Mesenchymal stem cell (in vitro differentiated cells and primary cell): ENCODE data around the gene NLGN1.

ENCODE experiments used
- DNase-seq: peaks from one replicate; pipeline ENCODE4 v3.0.0-alpha.2; 2013
- H2AFZ ChIP-seq: one replicate; pipeline ENCODE4 v1.6.1; 2013; ENCODE audit warnings: low read depth, mild to moderate bottlenecking, control low read depth, inconsistent platforms, low read length, moderate library complexity
- H2AK5ac ChIP-seq: 2 replicates; pipeline ENCODE4 v1.6.1; 2013; ENCODE audit warnings: low read length, moderate library complexity, mild to moderate bottlenecking, inconsistent platforms; ENCODE audit not compliant: severe bottlenecking
- H2BK120ac ChIP-seq: one replicate; pipeline ENCODE4 v1.6.1; 2013; ENCODE audit warnings: low read depth, mild to moderate bottlenecking, inconsistent platforms, low read length, moderate library complexity
- H2BK12ac ChIP-seq, 2 experiments: one replicate each; pipeline ENCODE4 v1.6.1; 2013; ENCODE audit warnings: inconsistent platforms in 2 of 2, low read length in 2 of 2, mild to moderate bottlenecking in 2 of 2, moderate library complexity in 2 of 2, control low read depth in 1 of 2
- H2BK15ac ChIP-seq: one replicate; pipeline ENCODE4 v1.6.1; 2013; ENCODE audit warnings: mild to moderate bottlenecking, low read depth, inconsistent platforms; ENCODE audit not compliant: poor library complexity, severe bottlenecking
- H2BK5ac ChIP-seq: 2 replicates; pipeline ENCODE4 v1.6.1; 2013; ENCODE audit warnings: low read depth, mild to moderate bottlenecking, low read length, control low read depth, inconsistent platforms; ENCODE audit not compliant: poor library complexity, severe bottlenecking
- H3K14ac ChIP-seq, 2 experiments: one replicate each; pipeline ENCODE4 v1.6.1; 2013; ENCODE audit warnings: inconsistent platforms in 2 of 2, low read length in 2 of 2, control low read depth in 1 of 2, mild to moderate bottlenecking in 1 of 2, moderate library complexity in 1 of 2
- H3K18ac ChIP-seq, 2 experiments: one replicate each; pipeline ENCODE4 v1.6.1; 2013; ENCODE audit warnings: inconsistent platforms in 2 of 2, low read length in 2 of 2, control low read depth in 1 of 2, low read depth in 1 of 2, mild to moderate bottlenecking in 1 of 2
- H3K23ac ChIP-seq, 2 experiments: one replicate each; pipeline ENCODE4 v1.6.1; 2013; ENCODE audit warnings: inconsistent platforms in 2 of 2, low read length in 2 of 2, mild to moderate bottlenecking in 2 of 2, moderate library complexity in 2 of 2, control low read depth in 1 of 2
- H3K27ac ChIP-seq: 2 replicates; pipeline ENCODE4 v1.5.1; 2013; ENCODE audit warnings: mild to moderate bottlenecking, moderate library complexity, low read length, control low read depth, inconsistent platforms; ENCODE audit not compliant: poor library complexity, severe bottlenecking
- H3K27me3 ChIP-seq, 2 experiments: 2 replicates each; pipeline versions ENCODE4 v1.6.1 to v1.7.0; 2013; ENCODE audit warnings: low read length in 2 of 2, mild to moderate bottlenecking in 2 of 2, moderate library complexity in 2 of 2, control low read depth in 1 of 2, inconsistent platforms in 1 of 2; ENCODE audit not compliant: control insufficient read depth in 1 of 2, insufficient read depth in 1 of 2
- H3K36me3 ChIP-seq, 2 experiments: 2 replicates each; pipeline versions ENCODE4 v1.6.1 to v1.7.0; 2013; ENCODE audit warnings: low read length in 2 of 2, control low read depth in 1 of 2, inconsistent platforms in 1 of 2, low read depth in 1 of 2, mild to moderate bottlenecking in 1 of 2; ENCODE audit not compliant: insufficient read depth in 2 of 2, control insufficient read depth in 1 of 2
- H3K4ac ChIP-seq, 2 experiments: one replicate each; pipeline ENCODE4 v1.6.1; 2013; ENCODE audit warnings: inconsistent platforms in 2 of 2, low read length in 2 of 2, mild to moderate bottlenecking in 2 of 2, moderate library complexity in 2 of 2, control low read depth in 1 of 2, low read depth in 1 of 2
- H3K4me1 ChIP-seq: 2 replicates; pipeline ENCODE4 v1.6.1; 2013; ENCODE audit warnings: low read depth, low read length, control low read depth; ENCODE audit not compliant: control insufficient read depth, insufficient read depth
- H3K4me2 ChIP-seq: 2 replicates; pipeline ENCODE4 v1.6.1; 2013; ENCODE audit warnings: low read length, mild to moderate bottlenecking, inconsistent platforms; ENCODE audit not compliant: poor library complexity, severe bottlenecking
- H3K4me3 ChIP-seq, 2 experiments: 2 replicates each; pipeline versions ENCODE4 v1.5.1 to v1.7.0; 2013; ENCODE audit warnings: low read length in 2 of 2, mild to moderate bottlenecking in 2 of 2, control low read depth in 1 of 2, low read depth in 1 of 2; ENCODE audit not compliant: insufficient read depth in 1 of 2
- H3K79me1 ChIP-seq: replicated peaks from 2 replicates; pipeline ENCODE4 v1.6.1; 2013; ENCODE audit warnings: mild to moderate bottlenecking, control low read depth, low read length, inconsistent platforms; ENCODE audit not compliant: poor library complexity, severe bottlenecking
- H3K9ac ChIP-seq: 2 replicates; pipeline ENCODE4 v1.7.0; 2013; ENCODE audit warnings: mild to moderate bottlenecking, low read length, moderate library complexity
- H3K9me3 ChIP-seq: 2 replicates; pipeline ENCODE4 v1.7.0; 2013; ENCODE audit warnings: mild to moderate bottlenecking, low read length; ENCODE audit not compliant: control insufficient read depth
- H4K8ac ChIP-seq: one replicate; pipeline ENCODE4 v1.6.1; 2013; ENCODE audit warnings: inconsistent platforms, mild to moderate bottlenecking, low read length, moderate library complexity
- H4K91ac ChIP-seq: one replicate; pipeline ENCODE4 v1.6.1; 2013; ENCODE audit warnings: mild to moderate bottlenecking, low read length, inconsistent platforms
- WGBS: methylation state at CpG from one replicate; pipeline ENCODE4 v1.1.7; 2013; ENCODE audit warnings: mixed read lengths; 5-methylcytosine and 5-hydroxymethylcytosine counted together

The NLGN1 gene

DNA sequence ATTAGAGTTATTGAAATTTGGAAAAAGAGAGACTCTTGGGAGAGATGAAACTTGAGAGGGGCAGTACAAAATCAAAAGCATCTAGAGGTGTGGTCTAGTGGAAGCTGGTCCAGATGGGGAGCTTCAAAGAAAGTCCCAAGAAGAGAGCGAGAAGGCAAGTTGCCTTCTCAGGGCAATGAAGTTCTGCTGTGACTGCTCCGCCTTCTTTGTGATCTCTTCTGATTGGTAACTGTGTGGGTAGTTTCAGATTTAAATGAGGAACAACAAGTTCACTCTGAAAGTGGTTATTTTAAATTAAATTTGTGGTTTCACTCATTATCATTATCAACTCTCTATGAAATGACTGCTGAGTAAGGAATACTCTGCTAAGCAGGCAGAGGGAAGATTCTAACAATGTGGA is 233.3 kb downstream of the NLGN1 start:
- H2BK5ac ChIP-seq: no peak overlapping the region
- no peak overlapping the region for H3K4me2 ChIP-seq
- H3K23ac ChIP-seq: no peak overlapping the region
- DNase-seq: no peak
- H3K4me3 ChIP-seq: no peak overlapping the region
- no peak overlapping the region for H3K27ac ChIP-seq
- no peak overlapping the region for H2BK15ac ChIP-seq
- no peak overlapping the region for H3K14ac ChIP-seq
- H3K18ac ChIP-seq: no peak overlapping the region
- no peak overlapping the region for H3K4ac ChIP-seq
- H3K27me3 ChIP-seq: no peaks in the 10 kb centered on the region
- no peaks in the 10 kb centered on the region for H3K36me3 ChIP-seq
- no peaks in the 10 kb centered on the region for H3K4me1 ChIP-seq
- H4K91ac ChIP-seq: no peak overlapping the region
- H2AFZ ChIP-seq: no peak overlapping the region
- no peak overlapping the region for H4K8ac ChIP-seq
- 94% methylated on average over 1 of the region's 2 CpGs for WGBS
- no peaks in the 10 kb centered on the region for H3K79me1 ChIP-seq
- H3K9me3 ChIP-seq: no peaks in the 10 kb centered on the region
- no peak overlapping the region for H2BK12ac ChIP-seq
- H3K9ac ChIP-seq: no peak overlapping the region
- H2AK5ac ChIP-seq: no peak overlapping the region
- H2BK120ac ChIP-seq: no peak overlapping the region

DNA sequence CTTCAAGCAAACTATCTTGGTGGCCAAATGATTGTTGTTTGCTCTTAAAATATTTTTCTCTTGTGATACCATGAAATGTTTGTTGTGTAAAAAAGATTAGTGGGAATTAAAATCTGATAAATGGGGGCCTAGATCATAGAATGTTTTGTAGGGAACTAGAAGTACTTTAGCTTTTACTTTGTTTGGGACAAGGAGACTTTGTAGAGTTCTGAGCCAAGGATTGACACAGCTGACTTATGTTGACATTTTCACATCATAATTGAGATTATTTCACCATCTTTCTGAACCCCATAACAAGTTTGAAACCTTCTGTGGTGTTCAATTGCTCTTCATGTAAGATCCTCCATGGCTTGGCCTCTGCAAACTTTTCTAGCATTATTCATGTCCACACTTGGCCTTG is 235.4 kb downstream of the NLGN1 start:
- H3K18ac ChIP-seq: no peak overlapping the region
- no peak overlapping the region for H3K4me3 ChIP-seq
- no peak overlapping the region for H2BK120ac ChIP-seq
- no peaks in the 10 kb centered on the region for H3K36me3 ChIP-seq
- H2BK5ac ChIP-seq: no peak overlapping the region
- H3K14ac ChIP-seq: no peak overlapping the region
- no peak for DNase-seq
- H3K4me2 ChIP-seq: no peak overlapping the region
- no peaks in the 10 kb centered on the region for H3K27me3 ChIP-seq
- no peak overlapping the region for H3K9ac ChIP-seq
- H4K8ac ChIP-seq: no peak overlapping the region
- H3K23ac ChIP-seq: no peak overlapping the region
- no peaks in the 10 kb centered on the region for H3K4me1 ChIP-seq
- no peak overlapping the region for H2BK15ac ChIP-seq
- no peak overlapping the region for H3K27ac ChIP-seq
- H4K91ac ChIP-seq: no peak overlapping the region
- H2AFZ ChIP-seq: no peak overlapping the region
- no peak overlapping the region for H3K4ac ChIP-seq
- no peak overlapping the region for H2AK5ac ChIP-seq
- no peaks in the 10 kb centered on the region for H3K79me1 ChIP-seq
- no peak overlapping the region for H2BK12ac ChIP-seq
- H3K9me3 ChIP-seq: no peaks in the 10 kb centered on the region

DNA sequence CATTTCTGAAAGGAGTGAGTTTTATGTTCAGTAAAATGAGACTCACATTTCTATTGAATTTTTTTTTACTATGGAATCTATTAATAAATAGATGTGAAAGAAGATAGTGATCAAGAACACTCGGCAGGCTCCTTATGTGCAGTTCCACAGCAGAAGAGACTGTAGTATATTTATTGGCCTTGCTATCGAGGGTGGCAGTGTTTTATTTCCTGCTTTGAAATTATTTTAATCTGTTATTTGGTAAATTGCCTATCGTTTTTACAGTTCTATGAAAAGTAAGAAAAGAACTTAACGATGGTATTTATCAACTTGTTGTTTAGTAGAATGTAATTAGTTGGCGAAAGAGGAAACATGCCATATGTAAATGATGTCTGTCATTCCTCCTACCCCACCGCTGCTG is 238.3 kb downstream of the NLGN1 start:
- Histone ChIP-seq H3K14ac (no peak overlapping the region), H3K27ac (no peak overlapping the region), H3K36me3 (no peaks in the 10 kb centered on the region), H3K4ac (no peak overlapping the region), H3K4me2 (no peak overlapping the region), H2BK12ac (no peak overlapping the region), H3K18ac (no peak overlapping the region), H3K9me3 (no peaks in the 10 kb centered on the region), H3K4me3 (no peak overlapping the region), H3K4me1 (no peaks in the 10 kb centered on the region), H4K91ac (no peak overlapping the region), H2AK5ac (no peak overlapping the region), H3K9ac (no peak overlapping the region), H2AFZ (no peak overlapping the region), H4K8ac (no peak overlapping the region), H2BK5ac (no peak overlapping the region), H2BK120ac (no peak overlapping the region), H3K27me3 (no peaks in the 10 kb centered on the region), H2BK15ac (no peak overlapping the region), H3K23ac (no peak overlapping the region), H3K79me1 (no peaks in the 10 kb centered on the region)
- WGBS: 79% methylated on average over 6 of the region's 6 CpGs
- no peak for DNase-seq

- Histone ChIP-seq H3K23ac (no peak overlapping the region), H2BK120ac (no peak overlapping the region), H3K9me3 (no peaks in the 10 kb centered on the region), H3K4ac (no peak overlapping the region), H4K8ac (no peak overlapping the region), H3K18ac (no peak overlapping the region), H2AK5ac (no peak overlapping the region), H2AFZ (no peak overlapping the region), H3K4me3 (no peak overlapping the region), H3K79me1 (no peaks in the 10 kb centered on the region), H3K4me2 (no peak overlapping the region), H2BK12ac (no peak overlapping the region), H4K91ac (no peak overlapping the region), H3K27me3 (no peaks in the 10 kb centered on the region), H3K9ac (no peak overlapping the region), H3K36me3 (no peaks in the 10 kb centered on the region), H2BK5ac (no peak overlapping the region), H2BK15ac (no peak overlapping the region), H3K4me1 (no peaks in the 10 kb centered on the region), H3K14ac (no peak overlapping the region), H3K27ac (no peak overlapping the region)
- WGBS: 65% methylated on average over 2 of the region's 2 CpGs
- no peak for DNase-seq
Measured at GRCh38 chr3:173639098-173639497, 241.6 kb downstream of the NLGN1 start.
